GM18502 (cell line): ENCODE results near the gene CENPS.
"Not testable (repeated sequence)": the region's sequence is repeated elsewhere in the genome, so short reads cannot be mapped to it uniquely, and the experiment has no call there.

Experiments
- ATAC-seq: cut with Tn5 transposase; IDR thresholded peaks from one replicate; pipeline ENCODE4 v1.9.1; 2021; ENCODE audit warnings: mild to moderate bottlenecking; ENCODE audit not compliant: unreplicated experiment, poor library complexity

The CENPS gene

GRCh38 chr1:10450156-10450814, 20.1 kb downstream of the CENPS start:
- no peak for ATAC-seq

GRCh38 chr1:10450836-10451235, 20.6 kb downstream of the CENPS start:
- no peak for ATAC-seq

- ATAC-seq: no peak
Observed at GRCh38 chr1:10451287-10451686, 21.1 kb downstream of the CENPS start.

- ATAC-seq: no peak
Observed at GRCh38 chr1:10456048-10456447, 25.8 kb downstream of the CENPS start.

- ATAC-seq: no peak
Observed at GRCh38 chr1:10456661-10457060, 26.4 kb downstream of the CENPS start.

- not testable (repeated sequence) for ATAC-seq
Observed at GRCh38 chr1:10457462-10457861, 27.2 kb downstream of the CENPS start.

GRCh38 chr1:10457875-10458274, 27.6 kb downstream of the CENPS start:
- no peak for ATAC-seq

GRCh38 chr1:10459184-10459583, 29.0 kb downstream of the CENPS start:
- no peak for ATAC-seq

GRCh38 chr1:10467078-10467477, 36.8 kb downstream of the CENPS start:
- no peak for ATAC-seq

GRCh38 chr1:10470043-10470442, 39.8 kb downstream of the CENPS start:
- ATAC-seq: no peak

- peak; percentile 3 for ATAC-seq
Observed at GRCh38 chr1:10471411-10472219, 41.4 kb downstream of the CENPS start.

GRCh38 chr1:10472220-10473144, 42.2 kb downstream of the CENPS start, which contains the start of gene DFFA:
Gene DFFA (minus strand): TSS chr1:10472529. CDS start chr1:10472458, 71 bp downstream.
- peak; percentile 77 for ATAC-seq

GRCh38 chr1:10473145-10473765, 43.0 kb downstream of the CENPS start:
- no peak for ATAC-seq

GRCh38 chr1:10474309-10474612, 44.0 kb downstream of the CENPS start:
- not testable (repeated sequence) for ATAC-seq

- ATAC-seq: peak; percentile 63
Observed at GRCh38 chr1:10474613-10475507, 44.6 kb downstream of the CENPS start, which contains the start of gene PEX14. Gene PEX14 (plus strand): TSS chr1:10474950. CDS start chr1:10474967, 17 bp downstream.

- no peak for ATAC-seq
Observed at GRCh38 chr1:10475510-10475909, 45.3 kb downstream of the CENPS start.

- ATAC-seq: no peak
Observed at GRCh38 chr1:10479296-10479695, 49.1 kb downstream of the CENPS start.

- no peak for ATAC-seq
Observed at GRCh38 chr1:10480614-10481013, 50.4 kb downstream of the CENPS start.

GRCh38 chr1:10484521-10484920, 54.3 kb downstream of the CENPS start:
- no peak for ATAC-seq
